C4-2B (cell line): ENCODE measurements around the gene CDK6.

Experiments used
- H3K27ac ChIP-seq: fragments of 450-650 bp; 2 replicates; pipeline ENCODE4 v1.5.1; 2017
- ZFX ChIP-seq: fragments of 450-650 bp; IDR thresholded peaks from 2 replicates; pipeline ENCODE4 v1.6.1; 2017
- TF ChIP-seq, protein P1 (sequence below): fragments of 450-650 bp; conservative IDR thresholded peaks from 2 replicates; pipeline ENCODE4 v1.5.1; 2017; ENCODE audit warnings: mild to moderate bottlenecking

Gene CDK6

GRCh38 chr7:92751902-92752901, 84.2 kb downstream of the CDK6 start:
- TF ChIP-seq, protein P1, sequence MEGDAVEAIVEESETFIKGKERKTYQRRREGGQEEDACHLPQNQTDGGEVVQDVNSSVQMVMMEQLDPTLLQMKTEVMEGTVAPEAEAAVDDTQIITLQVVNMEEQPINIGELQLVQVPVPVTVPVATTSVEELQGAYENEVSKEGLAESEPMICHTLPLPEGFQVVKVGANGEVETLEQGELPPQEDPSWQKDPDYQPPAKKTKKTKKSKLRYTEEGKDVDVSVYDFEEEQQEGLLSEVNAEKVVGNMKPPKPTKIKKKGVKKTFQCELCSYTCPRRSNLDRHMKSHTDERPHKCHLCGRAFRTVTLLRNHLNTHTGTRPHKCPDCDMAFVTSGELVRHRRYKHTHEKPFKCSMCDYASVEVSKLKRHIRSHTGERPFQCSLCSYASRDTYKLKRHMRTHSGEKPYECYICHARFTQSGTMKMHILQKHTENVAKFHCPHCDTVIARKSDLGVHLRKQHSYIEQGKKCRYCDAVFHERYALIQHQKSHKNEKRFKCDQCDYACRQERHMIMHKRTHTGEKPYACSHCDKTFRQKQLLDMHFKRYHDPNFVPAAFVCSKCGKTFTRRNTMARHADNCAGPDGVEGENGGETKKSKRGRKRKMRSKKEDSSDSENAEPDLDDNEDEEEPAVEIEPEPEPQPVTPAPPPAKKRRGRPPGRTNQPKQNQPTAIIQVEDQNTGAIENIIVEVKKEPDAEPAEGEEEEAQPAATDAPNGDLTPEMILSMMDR = no peak
- TF ChIP-seq ZFX = no peak
- H3K27ac ChIP-seq = no peak overlapping the region

GRCh38 chr7:92750946-92751345, 85.4 kb downstream of the CDK6 start:
- TF ChIP-seq ZFX = no peak
- TF ChIP-seq, protein P1 = no peak
- no peak overlapping the region for H3K27ac ChIP-seq

GRCh38 chr7:92750447-92750839, 85.9 kb downstream of the CDK6 start:
- no peak overlapping the region for H3K27ac ChIP-seq
- TF ChIP-seq, protein P1 = no peak
- no peak for TF ChIP-seq ZFX

DNA sequence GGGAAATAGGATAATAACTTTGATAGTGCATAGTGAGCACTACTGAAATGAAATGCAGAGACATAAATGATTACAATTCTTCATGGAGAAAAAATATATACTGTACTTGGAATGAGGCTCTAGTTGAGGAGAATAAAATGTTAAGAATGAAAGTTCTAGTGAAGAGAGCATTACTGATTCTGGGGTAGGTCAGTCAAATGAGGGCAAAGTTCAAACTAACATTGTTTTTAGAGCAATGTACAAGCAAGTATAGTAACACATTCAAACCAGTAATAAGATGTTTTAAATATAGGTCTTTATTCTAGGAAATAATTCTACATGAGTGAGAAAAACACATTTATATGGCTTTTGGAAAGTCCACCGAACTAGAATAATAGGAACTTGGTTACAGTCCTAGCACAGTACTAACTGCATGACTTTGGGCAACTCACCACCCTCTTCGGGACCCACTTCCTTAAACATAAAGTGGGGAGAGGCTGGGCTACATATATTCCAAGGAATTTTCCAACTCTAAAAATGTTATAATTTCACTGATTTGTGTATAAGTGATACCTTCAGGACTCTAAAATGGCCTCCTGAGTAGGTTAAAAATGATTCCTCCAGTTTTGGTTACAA, 86.4 kb downstream of the CDK6 start:
- TF ChIP-seq, protein P1 = no peak
- no peak for TF ChIP-seq ZFX
- H3K27ac ChIP-seq = no peak overlapping the region

DNA sequence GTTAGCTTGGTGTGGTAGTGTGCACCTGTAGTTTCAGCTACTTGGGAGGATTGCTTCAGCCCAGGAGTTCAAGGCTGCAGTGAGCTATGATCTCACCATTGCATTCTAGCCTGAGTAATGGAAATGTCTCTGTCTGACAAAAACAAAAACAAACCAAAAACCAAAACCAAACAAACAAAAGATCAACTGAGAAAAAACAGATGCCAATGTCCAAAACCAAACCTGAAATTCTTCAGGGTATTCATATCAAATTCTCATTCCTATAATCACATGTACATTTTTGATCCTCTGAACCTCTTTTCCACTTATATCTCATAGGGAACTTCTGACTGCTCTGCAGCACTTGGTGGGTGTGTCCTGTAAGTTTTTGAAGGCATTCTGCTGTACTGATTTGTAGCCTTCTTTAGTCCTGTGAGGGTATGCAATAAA, 87.0 kb downstream of the CDK6 start:
- no peak for TF ChIP-seq ZFX
- TF ChIP-seq, protein P1 = no peak
- no peak overlapping the region for H3K27ac ChIP-seq

- no peak overlapping the region for H3K27ac ChIP-seq
Observed at GRCh38 chr7:92748495-92748894, 87.9 kb downstream of the CDK6 start.

More at GRCh38 chr7:92748495-92748894, 87.9 kb downstream of the CDK6 start:
- no peak for TF ChIP-seq ZFX
- TF ChIP-seq, protein P1 = no peak
